Measurements from ENCODE around the gene EMD.

- no peak for TF ChIP-seq CREB1 (IDR thresholded peaks at IDR 0.05; ENCODE audit: low read depth)
- TF ChIP-seq MAX (IDR thresholded peaks at IDR 0.05), result no peak
- no peak for TF ChIP-seq EP300 (IDR thresholded peaks at IDR 0.05; ENCODE audit: borderline replicate concordance)
Measured at GRCh38 chrX:154362085-154362742, 16.9 kb upstream of the EMD start.
